Loucy (cell line): ENCODE measurements around the gene SH3BP5.

Experiments
- H2AFZ ChIP-seq: fragments of 200-600 bp; sonication (generic); 2 replicates; pipeline ENCODE4 v1.6.0; 2016; ENCODE audit warnings: antibody characterized with exemption, mild to moderate bottlenecking, low read length, moderate library complexity
- H3F3A ChIP-seq: fragments of 200-600 bp; 2 replicates; pipeline ENCODE4 v1.6.0; 2016; ENCODE audit warnings: antibody characterized with exemption, low read depth, mild to moderate bottlenecking
- H3K27me3 ChIP-seq: fragments of 200-600 bp; sonication (generic); 2 replicates; pipeline ENCODE4 v1.6.1; 2014; ENCODE audit warnings: low read length, mild to moderate bottlenecking; ENCODE audit not compliant: insufficient read depth, poor library complexity, severe bottlenecking
- H3K36me3 ChIP-seq: fragments of 200-600 bp; sonication (generic); 2 replicates; pipeline ENCODE4 v1.6.1; 2016; ENCODE audit warnings: low read length; ENCODE audit not compliant: insufficient read depth
- H3K4me1 ChIP-seq: fragments of 200-600 bp; sonication (generic); 2 replicates; pipeline ENCODE4 v1.5.1; 2014; ENCODE audit warnings: low read length, mild to moderate bottlenecking; ENCODE audit not compliant: insufficient read depth, poor library complexity, severe bottlenecking
- H3K4me2 ChIP-seq: fragments of 200-600 bp; sonication (generic); 2 replicates; pipeline ENCODE4 v1.6.0; 2014; ENCODE audit warnings: antibody characterized with exemption, low read length, low read depth, mild to moderate bottlenecking; ENCODE audit not compliant: poor library complexity, severe bottlenecking
- H3K4me3 ChIP-seq: fragments of 200-600 bp; sonication (generic); 2 replicates; pipeline ENCODE4 v1.5.1; 2014; ENCODE audit warnings: low read length, mild to moderate bottlenecking, mixed read lengths; ENCODE audit not compliant: poor library complexity, severe bottlenecking
- H3K79me2 ChIP-seq: fragments of 200-600 bp; sonication (generic); 2 replicates; pipeline ENCODE4 v1.6.1; 2014; ENCODE audit warnings: low read length; ENCODE audit not compliant: insufficient read depth
- H3K9ac ChIP-seq: fragments of 200-600 bp; sonication (generic); 2 replicates; pipeline ENCODE4 v1.6.0; 2014; ENCODE audit warnings: mild to moderate bottlenecking, low read depth, low read length, moderate library complexity; ENCODE audit not compliant: poor library complexity, severe bottlenecking
- H3K9me2 ChIP-seq: fragments of 200-600 bp; sonication (generic); replicated peaks from 2 replicates; pipeline ENCODE4 v1.6.1; 2016; ENCODE audit warnings: low read depth, low read length, mixed read lengths
- H3K9me3 ChIP-seq: fragments of 200-600 bp; sonication (generic); 2 replicates; pipeline ENCODE4 v1.6.1; 2014; ENCODE audit warnings: mild to moderate bottlenecking, antibody characterized with exemption, low read length, low read depth; ENCODE audit not compliant: insufficient read depth
- H4K20me1 ChIP-seq: fragments of 200-600 bp; sonication (generic); 2 replicates; pipeline ENCODE4 v1.6.0; 2014; ENCODE audit warnings: antibody characterized with exemption, low read length, mild to moderate bottlenecking; ENCODE audit not compliant: insufficient read depth, poor library complexity, severe bottlenecking
- EZH2phosphoT487 ChIP-seq: fragments of 200-600 bp; IDR thresholded peaks from 2 replicates; pipeline ENCODE4 v1.6.1; 2018; ENCODE audit warnings: antibody characterized with exemption, mild to moderate bottlenecking, moderate library complexity, borderline replicate concordance
- TF ChIP-seq, protein P1 (sequence below): fragments of 200-600 bp; sonication (generic); conservative IDR thresholded peaks from 2 replicates; pipeline ENCODE4 v1.5.1; 2014; ENCODE audit warnings: mild to moderate bottlenecking, antibody characterized with exemption, low read length

SH3BP5 gene

GRCh38 chr3:15279205-15279604 lies 53.2 kb downstream of the SH3BP5 start:
- no peaks in the 10 kb centered on the region for H3K27me3 ChIP-seq
- H3K79me2 ChIP-seq: peaks cover 41% of the 10 kb centered on the region; the same call in 1 of the 2 replicates
- no peaks in the 10 kb centered on the region for H4K20me1 ChIP-seq
- no peak for TF ChIP-seq EZH2phosphoT487
- TF ChIP-seq, protein P1, sequence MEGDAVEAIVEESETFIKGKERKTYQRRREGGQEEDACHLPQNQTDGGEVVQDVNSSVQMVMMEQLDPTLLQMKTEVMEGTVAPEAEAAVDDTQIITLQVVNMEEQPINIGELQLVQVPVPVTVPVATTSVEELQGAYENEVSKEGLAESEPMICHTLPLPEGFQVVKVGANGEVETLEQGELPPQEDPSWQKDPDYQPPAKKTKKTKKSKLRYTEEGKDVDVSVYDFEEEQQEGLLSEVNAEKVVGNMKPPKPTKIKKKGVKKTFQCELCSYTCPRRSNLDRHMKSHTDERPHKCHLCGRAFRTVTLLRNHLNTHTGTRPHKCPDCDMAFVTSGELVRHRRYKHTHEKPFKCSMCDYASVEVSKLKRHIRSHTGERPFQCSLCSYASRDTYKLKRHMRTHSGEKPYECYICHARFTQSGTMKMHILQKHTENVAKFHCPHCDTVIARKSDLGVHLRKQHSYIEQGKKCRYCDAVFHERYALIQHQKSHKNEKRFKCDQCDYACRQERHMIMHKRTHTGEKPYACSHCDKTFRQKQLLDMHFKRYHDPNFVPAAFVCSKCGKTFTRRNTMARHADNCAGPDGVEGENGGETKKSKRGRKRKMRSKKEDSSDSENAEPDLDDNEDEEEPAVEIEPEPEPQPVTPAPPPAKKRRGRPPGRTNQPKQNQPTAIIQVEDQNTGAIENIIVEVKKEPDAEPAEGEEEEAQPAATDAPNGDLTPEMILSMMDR: no peak
- no peaks in the 10 kb centered on the region for H3K9me2 ChIP-seq
- no peak overlapping the region for H2AFZ ChIP-seq
- H3K36me3 ChIP-seq: no peaks in the 10 kb centered on the region
- no peaks in the 10 kb centered on the region for H3F3A ChIP-seq
- no peaks in the 10 kb centered on the region for H3K9me3 ChIP-seq
- no peak overlapping the region for H3K4me2 ChIP-seq
- peak overlapping the region; percentile 44 for H3K9ac ChIP-seq
- H3K4me3 ChIP-seq: no peak overlapping the region
- H3K4me1 ChIP-seq: peaks cover 40% of the 10 kb centered on the region

- H3K4me1 ChIP-seq: peaks cover 44% of the 10 kb centered on the region
These were observed 54.4 kb downstream of the SH3BP5 start for GRCh38 chr3:15277861-15278500.

DNA sequence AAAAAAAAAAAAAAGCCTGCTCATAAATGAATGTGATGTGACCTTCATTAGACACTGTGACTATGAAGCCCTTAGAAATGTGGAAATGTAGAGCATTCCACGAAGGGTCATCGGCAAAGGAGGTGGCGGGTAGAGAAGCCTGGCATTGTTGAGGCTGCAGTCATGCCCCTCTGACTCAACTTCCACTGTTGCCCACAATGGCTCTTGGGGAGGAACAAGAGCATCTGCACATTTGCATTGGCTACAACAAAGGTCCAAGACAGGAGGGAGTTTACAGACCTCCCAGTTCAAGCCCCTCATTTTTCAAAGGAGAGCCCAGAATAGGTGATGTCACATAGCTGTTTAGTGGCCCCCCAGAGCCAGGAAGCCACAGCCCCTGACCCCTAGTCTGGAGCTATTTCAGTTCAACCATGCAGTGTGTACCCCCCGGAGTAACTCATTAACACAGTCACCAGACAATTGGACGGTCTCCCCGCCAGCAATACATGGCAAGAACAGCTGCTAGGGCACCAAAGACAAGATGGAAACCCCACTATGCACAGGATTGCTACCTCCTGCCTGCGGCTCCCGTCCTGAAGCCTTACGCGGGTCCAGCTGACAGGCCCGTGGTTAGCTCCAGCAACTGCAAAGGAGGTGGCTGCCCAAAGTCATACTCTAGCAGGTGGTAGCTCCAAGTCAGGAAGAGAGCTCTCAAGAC lies 56.2 kb downstream of the SH3BP5 start:
- Histone ChIP-seq H3K9ac (no peak overlapping the region), H3K27me3 (no peaks in the 10 kb centered on the region), H3K4me2 (no peak overlapping the region), H3K4me3 (no peak overlapping the region), H4K20me1 (no peaks in the 10 kb centered on the region), H3F3A (no peaks in the 10 kb centered on the region), H3K79me2 (peaks cover 33% of the 10 kb centered on the region; the same call in 1 of the 2 replicates), H3K36me3 (no peaks in the 10 kb centered on the region), H3K9me3 (no peaks in the 10 kb centered on the region), H3K9me2 (no peaks in the 10 kb centered on the region), H3K4me1 (peaks cover 56% of the 10 kb centered on the region), H2AFZ (no peak overlapping the region)
- TF ChIP-seq EZH2phosphoT487: no peak
- TF ChIP-seq, protein P1: no peak

More at GRCh38 chr3:15277861-15278500, 54.4 kb downstream of the SH3BP5 start:
- TF ChIP-seq, protein P1: no peak
- TF ChIP-seq EZH2phosphoT487: no peak
- no peak overlapping the region for H3K4me3 ChIP-seq
- H3K4me2 ChIP-seq: no peak overlapping the region
- H4K20me1 ChIP-seq: no peaks in the 10 kb centered on the region
- no peak overlapping the region for H3K9ac ChIP-seq
- no peaks in the 10 kb centered on the region for H3K9me3 ChIP-seq
- H3K9me2 ChIP-seq: no peaks in the 10 kb centered on the region
- no peaks in the 10 kb centered on the region for H3K27me3 ChIP-seq
- no peaks in the 10 kb centered on the region for H3F3A ChIP-seq
- peaks cover 37% of the 10 kb centered on the region; the same call in 1 of the 2 replicates for H3K79me2 ChIP-seq
- no peak overlapping the region for H2AFZ ChIP-seq
- no peaks in the 10 kb centered on the region for H3K36me3 ChIP-seq
